K562 (cell line): ENCODE measurements around the gene TTLL9. TPM values are rescaled to one million over a fixed set of nuclear protein-coding genes. Genes with fewer than 3 reads are reported as not detected.

ENCODE experiments used
- ATAC-seq: fragments of 200-7000 bp; cut with Tn5 transposase; 3 replicates; pipeline ENCODE4 v1.9.1; 2020; ENCODE audit warnings: moderate library complexity
- BruUV-seq: library from RNA; stranded (reverse); fragments of 400-500 nt; replicated peaks from 2 replicates; lab custom pipeline; 2021; lab: Mats Ljungman, UMichigan
- CTCF ChIA-PET: fragments of 300-600 bp; formaldehyde crosslinking; extraction: SDS; loops from one replicate; lab custom pipeline; 2021; ENCODE audit warnings: low intra/inter-chr PET ratio; lab: Yijun Ruan, JAX
- POLR2A ChIA-PET: fragments of 300-600, 350-650 bp; sonication (Branson Sonifier 250); formaldehyde crosslinking; extraction: SDS; loops from one replicate; lab custom pipeline; 2021; ENCODE audit warnings: antibody characterized with exemption, inconsistent platforms; lab: Yijun Ruan, JAX
- DNase-seq, 4 experiments: peaks; one replicate each; pipeline versions ENCODE4 v3.0.0 to v3.0.0-alpha.2; 2011 to 2018; ENCODE audit warnings: low spot score in 3 of 4, mixed read lengths in 3 of 4; ENCODE audit errors: extremely low read depth in 1 of 4
- FAIRE-seq: peaks from 2 replicates; lab custom pipeline; 2011; peaks lifted over from hg19 to GRCh38; lab: Jason Lieb, UNC
- H2AFZ ChIP-seq: 2 replicates; pipeline ENCODE4 v1.6.0; 2011; ENCODE audit warnings: low read depth, low read length, control low read depth, inconsistent platforms
- H3K27ac ChIP-seq: fragments of 200-600 bp; 3 replicates; pipeline ENCODE4 v1.8.0; 2011; ENCODE audit warnings: low read depth, mild to moderate bottlenecking, control low read depth, inconsistent platforms, low read length, moderate library complexity, mixed read lengths; ENCODE audit errors: extremely low read depth
- H3K27me3 ChIP-seq, 2 experiments: fragments of 300-600 bp in 1 of 2; 2 replicates in 1 of 2; 3 replicates in 1 of 2; pipeline versions ENCODE4 v1.6.0 to v1.8.0; 2011; ENCODE audit warnings: inconsistent platforms in 2 of 2, low read length in 2 of 2, mild to moderate bottlenecking in 1 of 2, mixed read lengths in 1 of 2, moderate library complexity in 1 of 2; ENCODE audit not compliant: control insufficient read depth in 2 of 2, insufficient read depth in 2 of 2
- H3K36me3 ChIP-seq: fragments of 300-600 bp; 3 replicates; pipeline ENCODE4 v1.8.0; 2011; ENCODE audit warnings: mild to moderate bottlenecking, low read length, inconsistent platforms; ENCODE audit not compliant: control insufficient read depth, insufficient read depth
- H3K4me1 ChIP-seq, 2 experiments: fragments of 200-600 bp in 1 of 2; replicated peaks in 1 of 2; 2 replicates in 1 of 2; 3 replicates in 1 of 2; pipeline versions ENCODE4 v1.5.1 to v1.8.0; 2011; ENCODE audit warnings: inconsistent platforms in 2 of 2, low read length in 2 of 2, mild to moderate bottlenecking in 1 of 2, mixed read lengths in 1 of 2, moderate library complexity in 1 of 2; ENCODE audit not compliant: control insufficient read depth in 2 of 2, insufficient read depth in 2 of 2
- H3K4me2 ChIP-seq: 2 replicates; pipeline ENCODE4 v1.6.1; 2011; ENCODE audit warnings: low read length, control low read depth, inconsistent platforms, mixed read lengths; ENCODE audit not compliant: insufficient read depth
- H3K4me3 ChIP-seq: fragments of 200-600 bp; sonication (generic), shearing (Covaris generic); 2 replicates; pipeline ENCODE4 v1.5.1; 2016; ENCODE audit warnings: control low read depth, inconsistent platforms
- H3K79me2 ChIP-seq: fragments of 200-600 bp; 3 replicates; pipeline ENCODE4 v1.8.0; 2011; ENCODE audit warnings: low read length, inconsistent platforms; ENCODE audit not compliant: control insufficient read depth, insufficient read depth
- H3K9ac ChIP-seq, 2 experiments: 2 replicates each; pipeline versions ENCODE4 v1.6.0 to v1.6.1; 2011; ENCODE audit warnings: low read depth in 2 of 2, low read length in 2 of 2, control low read depth in 1 of 2, inconsistent platforms in 1 of 2, mild to moderate bottlenecking in 1 of 2, mixed read lengths in 1 of 2; ENCODE audit not compliant: insufficient read depth in 1 of 2
- H3K9me1 ChIP-seq: one replicate; pipeline ENCODE4 v1.6.0; 2011; ENCODE audit warnings: inconsistent platforms, mild to moderate bottlenecking, low read length, moderate library complexity; ENCODE audit not compliant: control insufficient read depth, insufficient read depth
- H3K9me3 ChIP-seq: replicated peaks from 2 replicates; pipeline ENCODE4 v1.5.1; 2011; ENCODE audit warnings: low read depth, low read length, inconsistent platforms; ENCODE audit not compliant: control insufficient read depth, insufficient read depth
- H4K20me1 ChIP-seq: replicated peaks from 2 replicates; pipeline ENCODE4 v1.6.1; 2011; ENCODE audit warnings: low read length, inconsistent platforms, mixed read lengths; ENCODE audit not compliant: control insufficient read depth, insufficient read depth
- ILK ChIP-seq: fragments of 450-650 bp; IDR thresholded peaks from 2 replicates; pipeline ENCODE4 v1.6.1; 2016; ENCODE audit warnings: missing genetic modification characterization, low read depth, mild to moderate bottlenecking, missing compliant biosample characterization, moderate library complexity, borderline replicate concordance
- ZBTB33 ChIP-seq: sonication (generic); formaldehyde crosslinking; IDR thresholded peaks from 2 replicates; pipeline ENCODE4 v1.8.1; 2023; ENCODE audit warnings: mild to moderate bottlenecking, missing genetic modification reagents
- WGBS: fragments of 100-300 bp; shearing (Covaris generic); methylation state at CpG from one replicate; pipeline ENCODE4 v1.1.6; 2016; ENCODE audit warnings: low coverage, mixed read lengths; ENCODE audit not compliant: insufficient coverage; ENCODE audit errors: missing lambda C conversion rate; 5-methylcytosine and 5-hydroxymethylcytosine counted together
- in situ Hi-C: fragments of 300-500 bp; cut with MboI; formaldehyde crosslinking; loops from 4 replicates; pipeline ENCODE4 v1.15.0; 2018; ENCODE audit warnings: inconsistent platforms, mixed read lengths
- intact Hi-C: fragments of 100-400 bp; cut with micrococcal nuclease; formaldehyde crosslinking; loops from 2 replicates; pipeline ENCODE4 v1.14.2; 2022
- polyA plus RNA-seq, 8 experiments: library from polyadenylated mRNA; depleted of rRNA in 4 of 8; stranded (reverse) in 5 of 8; unstranded in 3 of 8; fragments of >200 nt; fragmentation: Nextera tagmentation in 2 of 8; fragmentation: Illumina TruSeq in 1 of 8; extraction: Ambion mirVana in 2 of 8; extraction: Trizol in 1 of 8; gene quantifications; 2 replicates each; pipeline versions ENCODE4 v1.2.1 to v1.2.3, GENCODE V29; 2011 to 2014; ENCODE audit warnings: inconsistent platforms in 1 of 8, missing spikeins in 1 of 8
- total RNA-seq, 7 experiments: library from RNA; depleted of rRNA in 6 of 7; stranded (reverse); fragments of >200 nt in 6 of 7; fragmentation: Illumina TruSeq in 2 of 7; extraction: Trizol in 2 of 7; gene quantifications; 2 replicates each; pipeline versions ENCODE4 v1.2.1 to v1.2.3, GENCODE V29; 2011 to 2021; ENCODE audit warnings: low replicate concordance in 1 of 7
- TF ChIP-seq, protein P1 (sequence below): fragments of 450-650 bp; conservative IDR thresholded peaks from 2 replicates; pipeline ENCODE4 v1.6.1; 2016; ENCODE audit warnings: missing genetic modification characterization, low read depth, mild to moderate bottlenecking, control low read depth, missing compliant biosample characterization

The TTLL9 gene
- total and polyA plus RNA-seq, 9 of the 15 experiments (the other 6 are each of a cell fraction or from before 2014, with no cell fraction given): 0.06 to 0.07 TPM; not detected in 7

- Histone ChIP-seq H3K79me2 (no peaks in the 10 kb centered on the region), H2AFZ (no peak overlapping the region), H3K27me3 (peaks cover 0 to under 1% of the 10 kb centered on the region in 2 experiments; a peak in 1 of 5 replicates), H3K4me2 (no peak overlapping the region), H3K27ac (no peak overlapping the region), H3K36me3 (no peaks in the 10 kb centered on the region), H4K20me1 (0 out of 2 replicates have a peak, but pooled peaks cover 6% of the 10 kb centered on the region), H3K9me3 (no peaks in the 10 kb centered on the region), H3K4me1 (peaks cover 15 to 34% of the 10 kb centered on the region in 2 experiments), H3K9me1 (no peaks in the 10 kb centered on the region), H3K4me3 (no peak overlapping the region), H3K9ac (no peak overlapping the region)
- ChIA-PET POLR2A (interaction anchor here (0.5 kb wide), 2 partner anchors 11 to 495 kb away, joined by 3 to 4 read pairs; no protein-coding TSS in a partner anchor), CTCF (no interaction called here)
- no peak for ATAC-seq
- TF ChIP-seq ILK (tag): no peak
- TF ChIP-seq ZBTB33 (CRISPR knock-in tag): 0 out of 2 replicates have a peak, but pooled peaks have one; percentile 26
- TF ChIP-seq, protein P1, sequence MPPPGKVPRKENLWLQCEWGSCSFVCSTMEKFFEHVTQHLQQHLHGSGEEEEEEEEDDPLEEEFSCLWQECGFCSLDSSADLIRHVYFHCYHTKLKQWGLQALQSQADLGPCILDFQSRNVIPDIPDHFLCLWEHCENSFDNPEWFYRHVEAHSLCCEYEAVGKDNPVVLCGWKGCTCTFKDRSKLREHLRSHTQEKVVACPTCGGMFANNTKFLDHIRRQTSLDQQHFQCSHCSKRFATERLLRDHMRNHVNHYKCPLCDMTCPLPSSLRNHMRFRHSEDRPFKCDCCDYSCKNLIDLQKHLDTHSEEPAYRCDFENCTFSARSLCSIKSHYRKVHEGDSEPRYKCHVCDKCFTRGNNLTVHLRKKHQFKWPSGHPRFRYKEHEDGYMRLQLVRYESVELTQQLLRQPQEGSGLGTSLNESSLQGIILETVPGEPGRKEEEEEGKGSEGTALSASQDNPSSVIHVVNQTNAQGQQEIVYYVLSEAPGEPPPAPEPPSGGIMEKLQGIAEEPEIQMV (tag): no peak
- no TSS peak for BruUV-seq
- no peak for FAIRE-seq
- 77% methylated on average over 14 of the region's 17 CpGs for WGBS
- intact Hi-C loops: loop anchor here (5.0 kb wide), 1 partner anchor 105 kb away; no protein-coding TSS in a partner anchor
- in situ Hi-C loops: loop anchor here (25.0 kb wide), 1 partner anchor 830 kb away; the partner anchor contains the start of gene C20orf203
- no peak for DNase-seq
Measured at GRCh38 chr20:31831771-31832306, 38.6 kb upstream of the TTLL9 start.
